Spleen (tissue), 7 donors: ENCODE results near the gene AFAP1L2.

ENCODE experiments used
- POLR2AphosphoS5 ChIP-seq, 3 donors: sonication (generic); formaldehyde crosslinking; IDR thresholded peaks; one replicate each; pipeline ENCODE4 v1.5.1; 2017; ENCODE audit warnings: antibody characterized with exemption in 3 of 3
- TF ChIP-seq, protein P1 (sequence below), 11 experiments: fragments of 200-600 bp in 7 of 11; fragments of 450-650 bp in 4 of 11; sonication (generic) in 4 of 11; IDR thresholded peaks in 8 of 11; conservative IDR thresholded peaks in 3 of 11; 1 replicate in 7 of 11; 2 replicates in 4 of 11; pipeline versions ENCODE4 v1.4.0 to v1.8.0; 2016 to 2021; ENCODE audit warnings: antibody characterized with exemption in 11 of 11, inconsistent platforms in 4 of 11, mild to moderate bottlenecking in 1 of 11
- donor health status: DM: no; HTN: no; CAD: no; lungs with moderate emphysema.
- donor health status: DM: no; HTN: no; CAD: no.
- donor health status: DM: no; HTN: no; CAD: no.

DNA sequence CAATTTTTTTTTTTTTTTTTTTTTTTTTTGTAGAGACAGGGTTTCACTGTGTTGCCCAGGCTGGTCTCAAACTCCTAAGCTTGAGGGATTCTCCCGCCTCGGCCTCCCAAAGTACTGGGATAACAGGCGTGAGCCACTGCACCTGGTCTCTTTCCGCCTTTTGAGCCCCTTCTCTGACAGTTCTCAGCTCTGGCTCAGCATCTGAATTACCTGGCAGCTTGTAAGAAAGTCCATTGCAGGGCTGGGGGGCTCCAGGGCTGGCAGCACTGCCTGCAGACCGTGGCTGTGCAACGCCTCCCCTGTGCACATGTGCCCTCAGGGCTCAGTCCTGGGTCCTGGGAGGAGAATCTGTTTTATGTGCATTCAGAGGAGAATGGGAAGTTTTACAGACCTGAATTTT, 127.6 kb downstream of the AFAP1L2 start:
- no peak for TF ChIP-seq POLR2AphosphoS5 (IDR thresholded peaks at IDR 0.05)
- TF ChIP-seq, protein P1, sequence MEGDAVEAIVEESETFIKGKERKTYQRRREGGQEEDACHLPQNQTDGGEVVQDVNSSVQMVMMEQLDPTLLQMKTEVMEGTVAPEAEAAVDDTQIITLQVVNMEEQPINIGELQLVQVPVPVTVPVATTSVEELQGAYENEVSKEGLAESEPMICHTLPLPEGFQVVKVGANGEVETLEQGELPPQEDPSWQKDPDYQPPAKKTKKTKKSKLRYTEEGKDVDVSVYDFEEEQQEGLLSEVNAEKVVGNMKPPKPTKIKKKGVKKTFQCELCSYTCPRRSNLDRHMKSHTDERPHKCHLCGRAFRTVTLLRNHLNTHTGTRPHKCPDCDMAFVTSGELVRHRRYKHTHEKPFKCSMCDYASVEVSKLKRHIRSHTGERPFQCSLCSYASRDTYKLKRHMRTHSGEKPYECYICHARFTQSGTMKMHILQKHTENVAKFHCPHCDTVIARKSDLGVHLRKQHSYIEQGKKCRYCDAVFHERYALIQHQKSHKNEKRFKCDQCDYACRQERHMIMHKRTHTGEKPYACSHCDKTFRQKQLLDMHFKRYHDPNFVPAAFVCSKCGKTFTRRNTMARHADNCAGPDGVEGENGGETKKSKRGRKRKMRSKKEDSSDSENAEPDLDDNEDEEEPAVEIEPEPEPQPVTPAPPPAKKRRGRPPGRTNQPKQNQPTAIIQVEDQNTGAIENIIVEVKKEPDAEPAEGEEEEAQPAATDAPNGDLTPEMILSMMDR (IDR thresholded peaks at IDR 0.05 in 8 of 11, conservative IDR thresholded peaks at IDR 0.05 in 3 of 11) = no peak
